SHP77 (cell line): ENCODE data around the gene SMS.

Source experiments
- DNase-seq, 2 experiments: peaks; one replicate each; lab custom pipeline; 2025; lab: John Stamatoyannopoulos, UW

SMS gene

GRCh38 chrX:21940356-21940829, at the start of gene SMS:
TSS of gene SMS (plus strand) at chrX:21940709. CDS start at chrX:21940825, 116 bp downstream.
- peak; percentile 24 to 61 for DNase-seq

GRCh38 chrX:21905313-21905712, 35.2 kb upstream of the SMS start:
- no peak for DNase-seq

- DNase-seq = no peak
Measured at GRCh38 chrX:21905953-21906352, 34.6 kb upstream of the SMS start.

- DNase-seq = no peak
Measured at GRCh38 chrX:21907260-21907659, 33.2 kb upstream of the SMS start.

GRCh38 chrX:21911481-21911880, 29.0 kb upstream of the SMS start:
- no peak for DNase-seq

GRCh38 chrX:21912220-21912619, 28.3 kb upstream of the SMS start:
- DNase-seq = no peak

- DNase-seq = no peak
Measured at GRCh38 chrX:21912989-21913388, 27.5 kb upstream of the SMS start.

- DNase-seq = no peak
Measured at GRCh38 chrX:21926116-21926515, 14.4 kb upstream of the SMS start.

GRCh38 chrX:21926527-21927278, 13.8 kb upstream of the SMS start:
- DNase-seq = no peak

- DNase-seq = no peak
Measured at GRCh38 chrX:21929209-21929608, 11.3 kb upstream of the SMS start.

- no peak for DNase-seq
Measured at GRCh38 chrX:21930986-21931385, 9.5 kb upstream of the SMS start.

GRCh38 chrX:21932292-21933002, 8.1 kb upstream of the SMS start:
- no peak for DNase-seq

- DNase-seq = no peak
Measured at GRCh38 chrX:21933077-21933476, 7.4 kb upstream of the SMS start.

- no peak for DNase-seq
Measured at GRCh38 chrX:21934414-21934813, 6.1 kb upstream of the SMS start.

GRCh38 chrX:21939906-21940305, 603 bp upstream of the SMS start:
- DNase-seq = no peak

- DNase-seq = no peak
Measured at GRCh38 chrX:21943460-21944135, 3.1 kb downstream of the SMS start.

GRCh38 chrX:21944136-21944615, 3.7 kb downstream of the SMS start:
- DNase-seq = no peak

GRCh38 chrX:21946925-21947641, 6.6 kb downstream of the SMS start:
- DNase-seq = no peak

GRCh38 chrX:21947671-21948070, 7.2 kb downstream of the SMS start:
- DNase-seq = no peak

- no peak for DNase-seq
Measured at GRCh38 chrX:21948897-21949578, 8.5 kb downstream of the SMS start.

GRCh38 chrX:21949689-21950088, 9.2 kb downstream of the SMS start:
- DNase-seq = no peak
